ENCODE data around the gene TMEM106A.

GRCh38 chr17:43219746-43220380 lies 8.2 kb downstream of the TMEM106A start:
- TF ChIP-seq POLR2A (IDR thresholded peaks at IDR 0.05): no peak
- TF ChIP-seq CTCF (IDR thresholded peaks at IDR 0.05): no peak
- no peak for TF ChIP-seq POLR2AphosphoS5 (IDR thresholded peaks at IDR 0.05)
- TF ChIP-seq EP300 (IDR thresholded peaks at IDR 0.05): no peak
